KMS-11 (cell line): ENCODE measurements around the gene EIF4B.

Source experiments
- H2AFZ ChIP-seq: fragments of 200-600 bp; sonication (generic); 2 replicates; pipeline ENCODE4 v1.6.1; 2016; ENCODE audit warnings: antibody characterized with exemption, mixed run types, low read depth
- H3K27ac ChIP-seq: fragments of 200-600 bp; sonication (generic); 2 replicates; pipeline ENCODE4 v1.6.1; 2016; ENCODE audit warnings: mild to moderate bottlenecking, mixed run types
- H3K27me3 ChIP-seq: fragments of 200-600 bp; sonication (generic); 2 replicates; pipeline ENCODE4 v1.6.1; 2017; ENCODE audit warnings: mild to moderate bottlenecking, low read depth, mixed run types, moderate library complexity; ENCODE audit not compliant: insufficient read depth
- H3K36me3 ChIP-seq: fragments of 200-600 bp; sonication (generic); 2 replicates; pipeline ENCODE4 v1.6.1; 2017; ENCODE audit warnings: mild to moderate bottlenecking, mixed run types; ENCODE audit not compliant: insufficient read depth
- H3K4me1 ChIP-seq: fragments of 200-600 bp; sonication (generic); 2 replicates; pipeline ENCODE4 v1.6.1; 2016; ENCODE audit warnings: mild to moderate bottlenecking, low read depth, mixed run types; ENCODE audit not compliant: poor library complexity, severe bottlenecking
- H3K4me2 ChIP-seq: fragments of 200-600 bp; sonication (generic); 2 replicates; pipeline ENCODE4 v1.7.0; 2016; ENCODE audit warnings: mild to moderate bottlenecking, mixed run types
- H3K4me3 ChIP-seq: fragments of 200-600 bp; sonication (generic); IDR thresholded peaks from 2 replicates; pipeline ENCODE4 v1.6.1; 2017; ENCODE audit warnings: low read depth, low read length, mixed read lengths; ENCODE audit not compliant: insufficient read depth
- H3K79me2 ChIP-seq: fragments of 200-600 bp; sonication (generic); 2 replicates; pipeline ENCODE4 v1.6.1; 2016; ENCODE audit warnings: low read depth, mixed run types; ENCODE audit not compliant: insufficient read depth
- H3K9ac ChIP-seq: fragments of 200-600 bp; sonication (generic); 2 replicates; pipeline ENCODE4 v1.6.1; 2016; ENCODE audit warnings: mild to moderate bottlenecking, mixed run types
- H4K20me1 ChIP-seq: fragments of 200-600 bp; sonication (generic); 2 replicates; pipeline ENCODE4 v1.6.1; 2016; ENCODE audit warnings: mild to moderate bottlenecking, mixed run types; ENCODE audit not compliant: insufficient read depth
- TF ChIP-seq, protein P1 (sequence below): fragments of 200-600 bp; sonication (generic); conservative IDR thresholded peaks from 2 replicates; pipeline ENCODE4 v1.6.1; 2017; ENCODE audit warnings: low read depth, mild to moderate bottlenecking, antibody characterized with exemption, low read length, moderate library complexity, mixed read lengths

EIF4B gene

DNA sequence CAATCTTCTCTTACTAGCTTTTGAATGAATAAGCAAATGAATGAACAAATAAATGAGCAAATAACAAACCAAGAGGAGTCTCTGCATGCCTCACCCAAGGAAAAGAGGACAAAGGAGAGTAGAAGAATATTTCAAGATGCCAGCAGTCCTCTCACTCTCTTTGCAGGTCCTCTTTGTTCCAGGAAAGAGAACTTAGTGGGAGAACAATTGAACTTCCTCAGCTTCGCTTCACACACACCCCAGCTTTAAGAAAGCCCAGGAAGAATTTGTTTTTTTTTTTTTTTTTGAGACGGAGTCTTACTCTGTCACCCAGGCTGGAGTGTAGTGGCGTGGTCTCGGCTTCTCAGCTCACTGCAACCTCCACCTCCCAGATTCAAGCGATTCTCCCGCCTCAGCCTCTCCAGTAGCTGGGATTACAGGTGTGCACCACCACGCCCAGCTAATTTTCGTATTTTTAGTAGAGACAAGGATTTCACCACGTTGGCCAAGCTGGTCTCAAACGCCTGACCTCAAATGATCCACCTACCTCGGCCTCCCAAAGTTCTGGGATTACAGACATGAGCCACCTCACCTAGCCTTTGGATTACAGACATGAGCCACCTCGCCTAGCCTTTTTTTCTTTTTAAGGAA, 37.0 kb upstream of the EIF4B start:
- H3K4me1 ChIP-seq: peaks cover 55% of the 10 kb centered on the region
- no peak overlapping the region for H2AFZ ChIP-seq
- H3K27ac ChIP-seq: peak overlapping the region; percentile 64; the same call in 1 of the 2 replicates
- H3K36me3 ChIP-seq: no peaks in the 10 kb centered on the region
- H3K79me2 ChIP-seq: no peaks in the 10 kb centered on the region
- TF ChIP-seq, protein P1, sequence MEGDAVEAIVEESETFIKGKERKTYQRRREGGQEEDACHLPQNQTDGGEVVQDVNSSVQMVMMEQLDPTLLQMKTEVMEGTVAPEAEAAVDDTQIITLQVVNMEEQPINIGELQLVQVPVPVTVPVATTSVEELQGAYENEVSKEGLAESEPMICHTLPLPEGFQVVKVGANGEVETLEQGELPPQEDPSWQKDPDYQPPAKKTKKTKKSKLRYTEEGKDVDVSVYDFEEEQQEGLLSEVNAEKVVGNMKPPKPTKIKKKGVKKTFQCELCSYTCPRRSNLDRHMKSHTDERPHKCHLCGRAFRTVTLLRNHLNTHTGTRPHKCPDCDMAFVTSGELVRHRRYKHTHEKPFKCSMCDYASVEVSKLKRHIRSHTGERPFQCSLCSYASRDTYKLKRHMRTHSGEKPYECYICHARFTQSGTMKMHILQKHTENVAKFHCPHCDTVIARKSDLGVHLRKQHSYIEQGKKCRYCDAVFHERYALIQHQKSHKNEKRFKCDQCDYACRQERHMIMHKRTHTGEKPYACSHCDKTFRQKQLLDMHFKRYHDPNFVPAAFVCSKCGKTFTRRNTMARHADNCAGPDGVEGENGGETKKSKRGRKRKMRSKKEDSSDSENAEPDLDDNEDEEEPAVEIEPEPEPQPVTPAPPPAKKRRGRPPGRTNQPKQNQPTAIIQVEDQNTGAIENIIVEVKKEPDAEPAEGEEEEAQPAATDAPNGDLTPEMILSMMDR: no peak
- peak overlapping the region; percentile 67 for H3K4me2 ChIP-seq
- no peaks in the 10 kb centered on the region for H4K20me1 ChIP-seq
- H3K27me3 ChIP-seq: no peaks in the 10 kb centered on the region
- H3K9ac ChIP-seq: no peak overlapping the region
- H3K4me3 ChIP-seq: no peak overlapping the region

- H3K9ac ChIP-seq: no peak overlapping the region
- H3K27ac ChIP-seq: peak overlapping the region; percentile 64; the same call in 1 of the 2 replicates
- H3K4me2 ChIP-seq: peak overlapping the region; percentile 67
- no peaks in the 10 kb centered on the region for H3K27me3 ChIP-seq
- no peaks in the 10 kb centered on the region for H3K79me2 ChIP-seq
- H3K4me1 ChIP-seq: peaks cover 50% of the 10 kb centered on the region
- no peaks in the 10 kb centered on the region for H3K36me3 ChIP-seq
- peak overlapping the region; percentile 13; the same call in 1 of the 2 replicates for H2AFZ ChIP-seq
- H4K20me1 ChIP-seq: no peaks in the 10 kb centered on the region
- H3K4me3 ChIP-seq: no peak overlapping the region
- TF ChIP-seq, protein P1: no peak
Measured at GRCh38 chr12:52969828-52970569, 36.3 kb upstream of the EIF4B start.

- Histone ChIP-seq H3K9ac (peak overlapping the region; percentile 33; the same call in 1 of the 2 replicates), H3K4me2 (peak overlapping the region; percentile 67), H3K79me2 (no peaks in the 10 kb centered on the region), H3K36me3 (no peaks in the 10 kb centered on the region), H3K4me1 (peaks cover 50% of the 10 kb centered on the region), H2AFZ (peak overlapping the region; percentile 41; the same call in 1 of the 2 replicates), H3K27ac (peak overlapping the region; percentile 64), H3K27me3 (no peaks in the 10 kb centered on the region), H4K20me1 (no peaks in the 10 kb centered on the region), H3K4me3 (no peak overlapping the region)
- TF ChIP-seq, protein P1: no peak
Measured at GRCh38 chr12:52971679-52972329, 34.5 kb upstream of the EIF4B start.

- Histone ChIP-seq H3K4me1 (peaks cover 34% of the 10 kb centered on the region), H3K4me2 (no peak overlapping the region)
Measured at GRCh38 chr12:52975204-52975603, 31.1 kb upstream of the EIF4B start.

More at GRCh38 chr12:52975204-52975603, 31.1 kb upstream of the EIF4B start:
- Histone ChIP-seq H3K79me2 (no peaks in the 10 kb centered on the region), H3K27me3 (no peaks in the 10 kb centered on the region), H3K27ac (no peak overlapping the region), H3K4me3 (no peak overlapping the region), H3K36me3 (no peaks in the 10 kb centered on the region), H4K20me1 (no peaks in the 10 kb centered on the region), H2AFZ (no peak overlapping the region), H3K9ac (no peak overlapping the region)
- TF ChIP-seq, protein P1: no peak
